Activated T-cell treated with anti-CD3 and anti-CD28 coated beads, Interleukin-2, amount 50 U/mL, for 24 hours (primary cell): ENCODE results near the gene DSP.

Experiments
- DNase-seq: peaks from one replicate; pipeline ENCODE4 v3.0.0-alpha.2; 2020
- H3K27ac Mint-ChIP-seq: 2 replicates; pipeline ENCODE4 v1.8.0; 2020; ENCODE audit warnings: mild to moderate bottlenecking, mixed read lengths
- H3K27me3 Mint-ChIP-seq: 2 replicates; pipeline ENCODE4 v1.8.0; 2020; ENCODE audit warnings: mixed read lengths
- H3K36me3 Mint-ChIP-seq: 2 replicates; pipeline ENCODE4 v1.8.0; 2020; ENCODE audit warnings: low read depth, mixed read lengths
- H3K4me1 Mint-ChIP-seq: 2 replicates; pipeline ENCODE4 v1.8.0; 2020; ENCODE audit warnings: low read depth, mixed read lengths
- H3K4me3 Mint-ChIP-seq: 2 replicates; pipeline ENCODE4 v1.8.0; 2020; ENCODE audit warnings: mild to moderate bottlenecking, moderate library complexity, mixed read lengths
- H3K9me3 Mint-ChIP-seq: 2 replicates; pipeline ENCODE4 v1.8.0; 2020; ENCODE audit warnings: mixed read lengths

Gene DSP

GRCh38 chr6:7621761-7622160, 80.3 kb downstream of the DSP start:
- Mint-ChIP-seq H3K4me1 (peaks cover 10% of the 10 kb centered on the region), H3K27me3 (peaks cover 10% of the 10 kb centered on the region), H3K9me3 (no peaks in the 10 kb centered on the region), H3K36me3 (no peaks in the 10 kb centered on the region), H3K4me3 (no peak overlapping the region), H3K27ac (no peak overlapping the region)
- no peak for DNase-seq

DNA sequence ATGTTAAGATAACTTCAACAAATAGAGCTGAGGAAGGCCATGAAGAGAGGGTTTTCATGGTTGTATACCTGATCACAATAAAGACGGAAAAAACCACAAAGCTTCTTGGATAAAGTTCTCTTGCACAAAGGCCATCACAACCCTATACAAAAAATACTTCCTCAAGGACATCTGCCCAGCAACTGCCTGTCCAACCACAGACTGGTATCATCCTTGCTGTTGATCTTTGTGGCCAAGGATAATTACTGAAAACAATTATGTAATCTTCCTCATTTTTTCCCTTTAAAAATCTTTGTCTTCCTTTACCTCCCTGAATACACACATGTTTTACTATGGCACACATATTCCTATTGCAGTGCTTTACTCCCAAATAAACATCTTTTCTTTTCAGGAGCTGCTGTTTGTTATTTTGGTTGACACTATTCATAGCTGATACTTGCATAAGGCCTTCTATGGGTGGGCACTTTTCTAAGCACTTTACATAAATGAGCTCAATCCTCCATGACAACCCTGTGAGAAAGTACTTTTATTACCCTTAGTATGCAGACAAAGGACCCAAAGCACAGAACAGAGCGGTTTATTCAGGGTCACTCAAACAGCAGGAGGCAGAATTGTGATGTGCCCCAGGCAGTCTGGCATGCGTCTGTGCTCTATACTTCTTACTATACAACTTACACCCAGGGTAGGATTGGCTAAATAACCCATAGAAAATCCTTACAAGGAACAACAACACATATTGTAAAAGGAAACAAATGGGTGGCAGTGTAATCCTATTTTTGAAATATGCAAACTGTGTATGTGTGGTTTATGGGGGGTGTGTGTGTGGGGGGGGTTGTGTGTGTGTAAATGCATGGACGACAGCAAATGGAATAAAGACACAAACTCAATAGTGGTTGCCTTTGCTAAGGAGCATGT, 83.6 kb downstream of the DSP start:
- H3K27me3 Mint-ChIP-seq: peaks cover 20% of the 10 kb centered on the region
- no peak overlapping the region for H3K4me3 Mint-ChIP-seq
- H3K9me3 Mint-ChIP-seq: no peaks in the 10 kb centered on the region
- H3K27ac Mint-ChIP-seq: no peak overlapping the region
- H3K4me1 Mint-ChIP-seq: no peaks in the 10 kb centered on the region
- no peaks in the 10 kb centered on the region for H3K36me3 Mint-ChIP-seq
- no peak for DNase-seq

DNA sequence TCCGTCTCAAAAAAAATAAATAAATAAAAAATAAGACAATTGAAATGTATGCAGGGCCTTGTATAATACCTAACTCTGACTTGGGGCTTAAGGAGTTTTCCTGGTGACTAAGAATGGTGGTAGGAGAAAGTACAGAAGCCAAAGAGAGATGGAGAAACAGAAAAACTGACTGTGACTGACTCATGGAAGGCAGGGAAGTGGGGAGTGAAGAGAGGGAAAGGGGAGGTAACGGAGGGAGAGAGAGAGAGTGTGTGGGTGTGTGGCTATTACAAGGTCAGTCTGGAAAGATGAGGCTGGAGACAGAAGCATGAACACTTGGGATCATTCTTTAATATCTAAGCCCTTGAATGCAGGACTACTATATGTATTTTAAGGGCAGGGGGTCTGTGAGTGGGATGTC, 87.0 kb downstream of the DSP start:
- H3K4me1 Mint-ChIP-seq: no peaks in the 10 kb centered on the region
- H3K9me3 Mint-ChIP-seq: no peaks in the 10 kb centered on the region
- no peak for DNase-seq
- no peak overlapping the region for H3K27ac Mint-ChIP-seq
- no peaks in the 10 kb centered on the region for H3K36me3 Mint-ChIP-seq
- H3K4me3 Mint-ChIP-seq: no peak overlapping the region
- peaks cover 17% of the 10 kb centered on the region for H3K27me3 Mint-ChIP-seq

- H3K9me3 Mint-ChIP-seq: no peaks in the 10 kb centered on the region
- H3K4me1 Mint-ChIP-seq: no peaks in the 10 kb centered on the region
- no peaks in the 10 kb centered on the region for H3K36me3 Mint-ChIP-seq
- DNase-seq: no peak
- H3K4me3 Mint-ChIP-seq: no peak overlapping the region
- H3K27ac Mint-ChIP-seq: no peak overlapping the region
- H3K27me3 Mint-ChIP-seq: peaks cover 15% of the 10 kb centered on the region
Measured at GRCh38 chr6:7628909-7629308, 87.4 kb downstream of the DSP start.

- H3K4me1 Mint-ChIP-seq: no peaks in the 10 kb centered on the region
- H3K36me3 Mint-ChIP-seq: no peaks in the 10 kb centered on the region
- H3K4me3 Mint-ChIP-seq: no peak overlapping the region
- no peak overlapping the region for H3K27ac Mint-ChIP-seq
- H3K9me3 Mint-ChIP-seq: no peaks in the 10 kb centered on the region
- H3K27me3 Mint-ChIP-seq: peaks cover 15% of the 10 kb centered on the region
- no peak for DNase-seq
Measured at GRCh38 chr6:7629321-7629720, 87.8 kb downstream of the DSP start.

GRCh38 chr6:7630792-7631191, 89.3 kb downstream of the DSP start:
- H3K36me3 Mint-ChIP-seq: no peaks in the 10 kb centered on the region
- H3K27me3 Mint-ChIP-seq: peaks cover 18% of the 10 kb centered on the region
- no peak for DNase-seq
- H3K9me3 Mint-ChIP-seq: no peaks in the 10 kb centered on the region
- H3K27ac Mint-ChIP-seq: no peak overlapping the region
- no peaks in the 10 kb centered on the region for H3K4me1 Mint-ChIP-seq
- H3K4me3 Mint-ChIP-seq: no peak overlapping the region

DNA sequence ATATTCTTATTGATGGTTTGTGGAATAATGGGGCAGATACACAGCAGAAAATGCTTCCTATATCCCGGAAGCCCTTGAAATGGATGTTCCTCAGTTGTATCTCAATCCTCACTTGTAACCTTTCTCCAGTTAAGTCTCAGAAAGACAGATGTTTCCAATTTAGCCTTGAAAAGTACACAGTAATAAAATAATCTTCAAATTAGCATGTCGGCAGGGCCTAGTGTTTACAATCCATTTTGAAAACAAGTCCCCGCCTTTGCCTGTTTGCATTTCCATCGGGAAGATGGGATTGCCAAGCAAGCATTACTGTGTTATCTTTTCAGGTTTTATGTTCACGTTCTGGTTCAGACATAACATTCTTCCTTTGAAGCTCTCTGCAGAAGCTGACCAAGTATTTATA, 90.0 kb downstream of the DSP start:
- H3K4me1 Mint-ChIP-seq: no peaks in the 10 kb centered on the region
- H3K27ac Mint-ChIP-seq: no peak overlapping the region
- no peak for DNase-seq
- no peak overlapping the region for H3K4me3 Mint-ChIP-seq
- no peaks in the 10 kb centered on the region for H3K9me3 Mint-ChIP-seq
- peaks cover 21% of the 10 kb centered on the region for H3K27me3 Mint-ChIP-seq
- no peaks in the 10 kb centered on the region for H3K36me3 Mint-ChIP-seq

DNA sequence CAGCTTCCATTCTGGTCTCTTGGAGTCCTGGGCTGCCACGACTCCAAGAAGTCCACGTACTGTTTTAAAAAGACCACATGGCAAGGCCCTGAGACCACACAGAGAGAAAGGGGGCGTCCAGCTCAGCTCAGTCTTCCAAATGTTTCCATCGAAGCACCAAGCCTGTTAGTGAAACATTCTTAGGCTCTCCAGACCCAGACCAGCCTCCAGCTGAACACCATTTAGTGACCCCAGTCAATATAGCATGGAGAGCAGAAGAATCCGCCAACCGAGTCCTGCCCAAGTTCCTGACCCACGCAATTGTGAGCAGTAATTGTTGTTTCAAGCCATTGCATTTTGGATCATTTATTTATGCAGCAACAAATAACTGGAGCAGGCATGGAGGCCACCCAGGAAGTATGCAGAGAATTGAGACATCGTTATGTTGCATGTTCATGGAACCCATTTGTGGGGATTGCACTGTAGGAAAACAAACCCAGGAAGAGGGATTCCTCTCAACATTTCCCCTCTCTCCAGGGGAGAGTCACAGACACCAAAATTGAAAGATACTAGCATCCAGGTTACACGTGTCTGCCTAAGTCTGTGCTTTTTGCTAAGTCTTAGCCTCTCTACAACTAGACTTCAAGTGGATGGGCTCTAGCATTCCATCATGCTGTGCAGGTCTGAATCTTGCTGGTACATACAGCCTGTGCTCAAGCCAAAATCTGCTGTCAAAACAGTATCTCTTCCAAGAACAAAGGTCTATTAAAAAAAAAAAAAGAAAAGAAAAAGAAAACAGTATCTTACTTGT, 91.2 kb downstream of the DSP start:
- H3K27me3 Mint-ChIP-seq: peaks cover 16% of the 10 kb centered on the region
- no peak for DNase-seq
- no peaks in the 10 kb centered on the region for H3K4me1 Mint-ChIP-seq
- no peak overlapping the region for H3K27ac Mint-ChIP-seq
- no peak overlapping the region for H3K4me3 Mint-ChIP-seq
- H3K9me3 Mint-ChIP-seq: no peaks in the 10 kb centered on the region
- H3K36me3 Mint-ChIP-seq: no peaks in the 10 kb centered on the region

GRCh38 chr6:7633361-7633760, 91.9 kb downstream of the DSP start:
- no peak for DNase-seq
- no peaks in the 10 kb centered on the region for H3K9me3 Mint-ChIP-seq
- H3K4me3 Mint-ChIP-seq: no peak overlapping the region
- no peaks in the 10 kb centered on the region for H3K36me3 Mint-ChIP-seq
- no peaks in the 10 kb centered on the region for H3K4me1 Mint-ChIP-seq
- peaks cover 16% of the 10 kb centered on the region for H3K27me3 Mint-ChIP-seq
- H3K27ac Mint-ChIP-seq: no peak overlapping the region

DNA sequence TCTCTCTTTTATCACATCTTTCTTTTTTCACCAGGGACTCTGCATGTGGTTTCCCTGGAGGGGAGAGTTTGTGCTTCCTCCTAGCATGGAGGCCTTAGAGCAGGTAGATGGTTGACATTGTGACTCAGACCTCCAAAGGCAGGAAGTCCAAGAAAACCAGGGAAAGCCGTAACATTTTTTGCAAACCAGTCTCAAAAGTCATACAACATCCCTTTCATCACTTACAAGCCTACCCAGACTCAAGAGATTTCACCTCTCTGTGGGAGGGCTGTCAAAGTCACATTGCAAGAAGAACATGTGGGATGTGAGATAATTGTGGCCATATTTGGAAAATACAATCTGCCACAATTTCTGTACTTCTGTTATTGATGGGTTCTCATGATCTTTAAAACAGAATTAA, 94.7 kb downstream of the DSP start:
- Mint-ChIP-seq H3K4me1 (no peaks in the 10 kb centered on the region), H3K27ac (no peak overlapping the region), H3K27me3 (peaks cover 7% of the 10 kb centered on the region), H3K9me3 (no peaks in the 10 kb centered on the region), H3K36me3 (no peaks in the 10 kb centered on the region), H3K4me3 (no peak overlapping the region)
- no peak for DNase-seq
